Osteoblast (primary cell): ENCODE data around the gene NFRKB. TPM values are rescaled to one million over a fixed set of nuclear protein-coding genes. Genes with fewer than 3 reads are reported as not detected.
A peak's percentile ranks its signal among the peaks of the same experiment; 100 is the strongest.
"Not testable (repeated sequence)": the region's sequence is repeated elsewhere in the genome, so short reads cannot be mapped to it uniquely, and the experiment has no call there.

Experiments used
- DNase-seq: peaks from one replicate; pipeline ENCODE4 v3.0.0; 2011; ENCODE audit warnings: low spot score, mixed read lengths; ENCODE audit not compliant: insufficient read length; ENCODE audit errors: missing footprints
- H2AFZ ChIP-seq: 2 replicates; pipeline ENCODE4 v1.6.0; 2011; ENCODE audit warnings: mild to moderate bottlenecking, low read length
- H3K27ac ChIP-seq: 2 replicates; pipeline ENCODE4 v1.5.1; 2011; ENCODE audit warnings: mild to moderate bottlenecking, low read depth, low read length, moderate library complexity
- H3K27me3 ChIP-seq: 2 replicates; pipeline ENCODE4 v1.6.0; 2012; ENCODE audit warnings: mild to moderate bottlenecking, control low read depth, inconsistent platforms, low read length, moderate library complexity; ENCODE audit not compliant: insufficient read depth
- H3K36me3 ChIP-seq: 2 replicates; pipeline ENCODE4 v1.5.1; 2011; ENCODE audit warnings: mild to moderate bottlenecking, low read length, control low read depth, moderate library complexity; ENCODE audit not compliant: insufficient read depth
- H3K4me1 ChIP-seq: 2 replicates; pipeline ENCODE4 v1.5.1; 2011; ENCODE audit warnings: mild to moderate bottlenecking, low read length, control low read depth, moderate library complexity; ENCODE audit not compliant: insufficient read depth
- H3K4me2 ChIP-seq: 2 replicates; pipeline ENCODE4 v1.6.0; 2011; ENCODE audit warnings: mild to moderate bottlenecking, low read length; ENCODE audit not compliant: insufficient read depth
- H3K4me3 ChIP-seq: fragments of 200-600 bp; sonication (generic); 3 replicates; pipeline ENCODE4 v1.5.1; 2012; ENCODE audit warnings: mild to moderate bottlenecking, low read length, inconsistent platforms; ENCODE audit not compliant: insufficient read depth
- H3K79me2 ChIP-seq: 2 replicates; pipeline ENCODE4 v1.6.0; 2012; ENCODE audit warnings: mild to moderate bottlenecking, low read length, control low read depth, inconsistent platforms; ENCODE audit not compliant: insufficient read depth
- H3K9me3 ChIP-seq: 2 replicates; pipeline ENCODE4 v1.5.1; 2011; ENCODE audit warnings: low read depth, low read length, control low read depth
- H4K20me1 ChIP-seq: 2 replicates; pipeline ENCODE4 v1.6.0; 2012; ENCODE audit warnings: mild to moderate bottlenecking, low read length, control low read depth; ENCODE audit not compliant: insufficient read depth
- CTCF ChIP-seq: IDR thresholded peaks from 2 replicates; pipeline ENCODE4 v1.5.1; 2011; ENCODE audit warnings: mild to moderate bottlenecking, low read depth, low read length, moderate library complexity; ENCODE audit errors: extremely low read depth
- total RNA-seq: library from RNA; depleted of rRNA; stranded (reverse); fragments of >200 nt; gene quantifications from 2 replicates; pipeline ENCODE4 v1.2.3, GENCODE V29; 2012

Gene NFRKB
- total RNA-seq, 1 donor = 15.2 TPM

- Histone ChIP-seq H3K27ac (no peak overlapping the region), H3K9me3 (no peaks in the 10 kb centered on the region), H3K36me3 (peaks cover 86% of the 10 kb centered on the region), H3K4me1 (no peaks in the 10 kb centered on the region), H3K27me3 (no peaks in the 10 kb centered on the region), H3K4me3 (no peak overlapping the region), H3K4me2 (no peak overlapping the region), H3K79me2 (no peaks in the 10 kb centered on the region), H4K20me1 (no peaks in the 10 kb centered on the region), H2AFZ (no peak overlapping the region)
- no peak for DNase-seq
- no peak for TF ChIP-seq CTCF
Measured at GRCh38 chr11:129884581-129884980, 10.8 kb downstream of the NFRKB start.

- Histone ChIP-seq H3K4me1 (no peaks in the 10 kb centered on the region), H4K20me1 (no peaks in the 10 kb centered on the region), H2AFZ (no peak overlapping the region), H3K9me3 (no peaks in the 10 kb centered on the region), H3K27me3 (no peaks in the 10 kb centered on the region), H3K4me3 (no peak overlapping the region), H3K36me3 (peaks cover 91% of the 10 kb centered on the region), H3K4me2 (no peak overlapping the region), H3K27ac (no peak overlapping the region), H3K79me2 (no peaks in the 10 kb centered on the region)
- TF ChIP-seq CTCF = peak; percentile 62
- DNase-seq = peak; percentile 91
Measured at GRCh38 chr11:129881570-129882170, 13.7 kb downstream of the NFRKB start.

- H2AFZ ChIP-seq = no peak overlapping the region
- H3K27ac ChIP-seq = no peak overlapping the region
- H3K4me1 ChIP-seq = no peaks in the 10 kb centered on the region
- H3K9me3 ChIP-seq = no peaks in the 10 kb centered on the region
- H3K79me2 ChIP-seq = no peaks in the 10 kb centered on the region
- TF ChIP-seq CTCF = no peak
- H3K4me3 ChIP-seq = no peak overlapping the region
- H3K36me3 ChIP-seq = peaks cover 91% of the 10 kb centered on the region
- H4K20me1 ChIP-seq = no peaks in the 10 kb centered on the region
- DNase-seq = no peak
- H3K27me3 ChIP-seq = no peaks in the 10 kb centered on the region
- H3K4me2 ChIP-seq = no peak overlapping the region
Measured at GRCh38 chr11:129880311-129880710, 15.1 kb downstream of the NFRKB start.

GRCh38 chr11:129871914-129872313 lies 23.5 kb downstream of the NFRKB start:
- H3K36me3 ChIP-seq = peaks cover 82% of the 10 kb centered on the region
- H3K27ac ChIP-seq = no peak overlapping the region
- H2AFZ ChIP-seq = no peak overlapping the region
- H3K4me3 ChIP-seq = no peak overlapping the region
- no peak for TF ChIP-seq CTCF
- H3K9me3 ChIP-seq = no peaks in the 10 kb centered on the region
- H3K4me2 ChIP-seq = no peak overlapping the region
- H3K4me1 ChIP-seq = no peaks in the 10 kb centered on the region
- DNase-seq = no peak
- no peaks in the 10 kb centered on the region for H4K20me1 ChIP-seq
- H3K27me3 ChIP-seq = no peaks in the 10 kb centered on the region
- H3K79me2 ChIP-seq = no peaks in the 10 kb centered on the region

GRCh38 chr11:129868626-129869025 lies 26.8 kb downstream of the NFRKB start:
- H3K79me2 ChIP-seq, H3K4me1 ChIP-seq, H2AFZ ChIP-seq, H3K27ac ChIP-seq, H3K4me3 ChIP-seq, H3K27me3 ChIP-seq, DNase-seq, H4K20me1 ChIP-seq, H3K4me2 ChIP-seq, H3K9me3 ChIP-seq: not testable (repeated sequence)
- peaks cover 62% of the 10 kb centered on the region for H3K36me3 ChIP-seq
